OCI-LY1 (cell line): ENCODE data around the gene SPRY4.

ENCODE experiments used
- H2AFZ ChIP-seq: fragments of 200-600 bp; sonication (generic), shearing (Covaris generic); 2 replicates; pipeline ENCODE4 v1.6.0; 2014; ENCODE audit warnings: antibody characterized with exemption, mild to moderate bottlenecking, low read length
- H3F3A ChIP-seq: fragments of 200-600 bp; sonication (generic), shearing (Covaris generic); 2 replicates; pipeline ENCODE4 v1.6.0; 2014; ENCODE audit warnings: mild to moderate bottlenecking, antibody characterized with exemption, low read length, moderate library complexity; ENCODE audit not compliant: insufficient read depth
- H3K27ac ChIP-seq: fragments of 200-600 bp; sonication (generic); 2 replicates; pipeline ENCODE4 v1.5.1; 2014; ENCODE audit warnings: low read length, mixed run types, mild to moderate bottlenecking, low read depth; ENCODE audit not compliant: poor library complexity, severe bottlenecking
- H3K27me3 ChIP-seq: fragments of 200-600 bp; sonication (generic); 2 replicates; pipeline ENCODE4 v1.6.0; 2014; ENCODE audit warnings: antibody characterized with exemption, mild to moderate bottlenecking, low read length, moderate library complexity; ENCODE audit not compliant: insufficient read depth
- H3K36me3 ChIP-seq: fragments of 200-600 bp; sonication (generic); 2 replicates; pipeline ENCODE4 v1.6.1; 2014; ENCODE audit warnings: mild to moderate bottlenecking, antibody characterized with exemption, low read length, moderate library complexity, mixed read lengths; ENCODE audit not compliant: insufficient read depth
- H3K4me1 ChIP-seq: fragments of 200-600 bp; sonication (generic); 2 replicates; pipeline ENCODE4 v1.5.1; 2014; ENCODE audit warnings: mild to moderate bottlenecking, low read length, moderate library complexity; ENCODE audit not compliant: insufficient read depth, severe bottlenecking
- H3K4me2 ChIP-seq: fragments of 200-600 bp; sonication (generic), shearing (Covaris generic); 2 replicates; pipeline ENCODE4 v1.6.1; 2014; ENCODE audit warnings: low read length
- H3K4me3 ChIP-seq: fragments of 200-600 bp; sonication (generic); 2 replicates; pipeline ENCODE4 v1.5.1; 2014; ENCODE audit warnings: low read length, low read depth, mild to moderate bottlenecking, mixed read lengths; ENCODE audit not compliant: poor library complexity, severe bottlenecking
- H3K79me2 ChIP-seq: fragments of 200-600 bp; shearing (Covaris generic); 2 replicates; pipeline ENCODE4 v1.6.1; 2016; ENCODE audit warnings: mixed run types, low read length, mixed read lengths; ENCODE audit not compliant: insufficient read depth
- H3K9ac ChIP-seq: fragments of 200-600 bp; sonication (generic), shearing (Covaris generic); 2 replicates; pipeline ENCODE4 v1.6.1; 2014; ENCODE audit warnings: mild to moderate bottlenecking, low read length, mixed read lengths
- H3K9me2 ChIP-seq: fragments of 200-600 bp; sonication (generic), shearing (Covaris generic); 2 replicates; pipeline ENCODE4 v1.6.1; 2014; ENCODE audit warnings: low read depth, mild to moderate bottlenecking, low read length, mixed read lengths
- H3K9me3 ChIP-seq: fragments of 200-600 bp; shearing (Covaris generic); 2 replicates; pipeline ENCODE4 v1.6.1; 2014; ENCODE audit warnings: low read length, mixed read lengths
- H4K20me1 ChIP-seq: fragments of 200-600 bp; sonication (generic), shearing (Covaris generic); 2 replicates; pipeline ENCODE4 v1.6.0; 2016; ENCODE audit warnings: mild to moderate bottlenecking, low read length; ENCODE audit not compliant: insufficient read depth
- CTCF ChIP-seq: fragments of 200-600 bp; sonication (generic), shearing (Covaris generic); IDR thresholded peaks from 2 replicates; pipeline ENCODE4 v1.5.1; 2017; ENCODE audit warnings: mild to moderate bottlenecking, antibody characterized with exemption, low read length, moderate library complexity, mixed read lengths
- EZH2 ChIP-seq: fragments of 200-600 bp; sonication (generic), shearing (Covaris generic); IDR thresholded peaks from 2 replicates; pipeline ENCODE4 v1.8.0; 2017; ENCODE audit warnings: borderline replicate concordance, mixed run types, mild to moderate bottlenecking, antibody characterized with exemption, low read length, moderate library complexity, mixed read lengths

The SPRY4 gene

DNA sequence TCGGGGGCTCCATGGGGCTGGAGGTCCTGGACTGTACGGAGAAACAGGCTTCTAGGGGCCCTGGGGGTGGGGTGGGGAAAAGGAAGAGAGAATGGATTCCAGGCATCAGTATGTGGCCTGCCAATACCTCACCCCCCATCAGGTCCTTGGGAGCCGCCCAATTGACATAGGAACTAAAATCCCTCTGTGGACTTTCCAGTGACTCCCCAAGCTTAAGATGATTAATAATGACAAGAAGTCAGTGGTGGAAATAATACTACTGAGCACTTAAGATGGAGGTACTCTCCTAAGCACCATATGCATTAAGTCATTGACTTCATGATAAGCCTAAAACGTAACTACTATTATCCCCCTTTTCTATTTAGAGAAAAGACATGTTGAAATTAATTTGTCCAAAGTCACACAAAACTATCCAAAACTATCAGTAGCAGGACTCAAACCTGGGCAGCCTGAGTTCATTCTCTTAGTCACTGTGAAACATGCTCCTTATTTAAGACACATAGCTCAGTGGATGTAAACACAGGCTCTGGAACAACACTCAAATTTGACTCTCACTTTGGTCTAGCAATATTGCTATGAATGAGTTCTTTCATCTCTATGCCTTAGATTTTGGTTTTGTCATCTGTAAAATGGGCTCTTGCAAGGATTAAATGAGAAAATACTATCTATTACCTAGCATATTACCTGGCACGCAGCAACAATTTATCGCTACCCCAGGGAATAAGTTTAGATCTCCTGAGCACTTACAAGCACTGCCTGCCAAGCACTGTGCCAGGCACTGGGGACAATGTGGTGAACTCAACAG lies 9.5 kb downstream of the SPRY4 start:
- no peak overlapping the region for H3K4me3 ChIP-seq
- no peak overlapping the region for H3K4me2 ChIP-seq
- H3K9me2 ChIP-seq: no peaks in the 10 kb centered on the region
- no peaks in the 10 kb centered on the region for H4K20me1 ChIP-seq
- H3K36me3 ChIP-seq: no peaks in the 10 kb centered on the region
- H3K9ac ChIP-seq: no peak overlapping the region
- H3K4me1 ChIP-seq: no peaks in the 10 kb centered on the region
- H3K9me3 ChIP-seq: no peaks in the 10 kb centered on the region
- H3K27ac ChIP-seq: no peak overlapping the region
- TF ChIP-seq EZH2 (no peak), CTCF (no peak)
- H3K27me3 ChIP-seq: 0 out of 2 replicates have a peak, but pooled peaks cover 3% of the 10 kb centered on the region
- H3K79me2 ChIP-seq: no peaks in the 10 kb centered on the region
- no peak overlapping the region for H2AFZ ChIP-seq
- no peaks in the 10 kb centered on the region for H3F3A ChIP-seq

- no peaks in the 10 kb centered on the region for H3K79me2 ChIP-seq
- no peak overlapping the region for H3K27ac ChIP-seq
- H3K4me3 ChIP-seq: no peak overlapping the region
- no peaks in the 10 kb centered on the region for H3K4me1 ChIP-seq
- no peaks in the 10 kb centered on the region for H3K36me3 ChIP-seq
- TF ChIP-seq EZH2 (no peak), CTCF (no peak)
- no peaks in the 10 kb centered on the region for H4K20me1 ChIP-seq
- H3K27me3 ChIP-seq: 0 out of 2 replicates have a peak, but pooled peaks cover 8% of the 10 kb centered on the region
- H3K4me2 ChIP-seq: no peak overlapping the region
- no peak overlapping the region for H3K9ac ChIP-seq
- H3K9me3 ChIP-seq: no peaks in the 10 kb centered on the region
- no peaks in the 10 kb centered on the region for H3K9me2 ChIP-seq
- H2AFZ ChIP-seq: no peak overlapping the region
- H3F3A ChIP-seq: no peaks in the 10 kb centered on the region
Observed at GRCh38 chr5:142314606-142315005, 10.2 kb downstream of the SPRY4 start.

DNA sequence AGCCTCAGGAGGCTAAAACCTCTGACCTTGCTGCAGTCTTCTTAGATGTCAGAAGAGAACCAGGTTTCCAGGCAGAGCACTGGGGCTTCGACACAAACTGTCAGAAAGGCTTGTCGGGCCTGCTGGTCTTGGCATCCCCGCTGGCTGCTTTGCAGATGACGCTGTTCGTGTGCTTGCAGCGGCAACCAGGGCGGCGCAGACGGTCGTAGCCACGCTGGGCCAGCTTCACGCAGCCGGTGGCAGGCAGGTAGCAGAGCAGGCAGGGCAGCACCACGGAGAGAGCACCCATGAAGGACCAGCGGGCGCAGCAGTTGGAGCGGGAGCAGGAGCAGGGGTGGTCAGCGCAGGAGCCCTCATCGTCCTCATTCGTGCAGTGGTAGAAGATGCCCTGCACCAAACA lies 10.7 kb downstream of the SPRY4 start:
- H3K27me3 ChIP-seq: 0 out of 2 replicates have a peak, but pooled peaks cover 8% of the 10 kb centered on the region
- H3K4me1 ChIP-seq: no peaks in the 10 kb centered on the region
- H3K36me3 ChIP-seq: no peaks in the 10 kb centered on the region
- no peaks in the 10 kb centered on the region for H4K20me1 ChIP-seq
- H3K9me3 ChIP-seq: no peaks in the 10 kb centered on the region
- no peak overlapping the region for H3K9ac ChIP-seq
- H3K27ac ChIP-seq: no peak overlapping the region
- H3K4me3 ChIP-seq: no peak overlapping the region
- H3K9me2 ChIP-seq: no peaks in the 10 kb centered on the region
- no peak for TF ChIP-seq EZH2
- no peak for TF ChIP-seq CTCF
- no peak overlapping the region for H2AFZ ChIP-seq
- H3K4me2 ChIP-seq: no peak overlapping the region
- no peaks in the 10 kb centered on the region for H3F3A ChIP-seq
- H3K79me2 ChIP-seq: no peaks in the 10 kb centered on the region
